ENCODE measurements around the gene ZNF236.

DNA sequence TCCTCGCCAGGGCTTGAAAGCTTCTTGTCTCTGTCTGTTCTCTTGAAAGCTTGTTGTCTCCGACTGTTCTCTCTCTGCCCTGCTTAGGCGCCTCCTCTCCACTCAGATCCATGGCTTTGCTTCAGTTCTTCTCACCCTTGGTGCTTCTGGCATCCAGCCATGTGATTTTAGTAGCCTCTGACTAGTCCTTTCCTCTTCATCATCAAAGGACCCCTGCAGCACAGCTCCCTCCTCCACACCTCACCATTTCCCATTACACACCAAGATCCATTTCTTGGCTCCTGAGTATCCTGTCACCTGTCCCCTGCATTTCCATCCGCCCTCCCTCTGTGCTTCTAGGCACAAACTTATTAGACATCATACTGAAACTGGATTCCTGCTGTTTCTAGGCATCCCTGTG lies 59.4 kb downstream of the ZNF236 start:
- TF ChIP-seq, protein P1, sequence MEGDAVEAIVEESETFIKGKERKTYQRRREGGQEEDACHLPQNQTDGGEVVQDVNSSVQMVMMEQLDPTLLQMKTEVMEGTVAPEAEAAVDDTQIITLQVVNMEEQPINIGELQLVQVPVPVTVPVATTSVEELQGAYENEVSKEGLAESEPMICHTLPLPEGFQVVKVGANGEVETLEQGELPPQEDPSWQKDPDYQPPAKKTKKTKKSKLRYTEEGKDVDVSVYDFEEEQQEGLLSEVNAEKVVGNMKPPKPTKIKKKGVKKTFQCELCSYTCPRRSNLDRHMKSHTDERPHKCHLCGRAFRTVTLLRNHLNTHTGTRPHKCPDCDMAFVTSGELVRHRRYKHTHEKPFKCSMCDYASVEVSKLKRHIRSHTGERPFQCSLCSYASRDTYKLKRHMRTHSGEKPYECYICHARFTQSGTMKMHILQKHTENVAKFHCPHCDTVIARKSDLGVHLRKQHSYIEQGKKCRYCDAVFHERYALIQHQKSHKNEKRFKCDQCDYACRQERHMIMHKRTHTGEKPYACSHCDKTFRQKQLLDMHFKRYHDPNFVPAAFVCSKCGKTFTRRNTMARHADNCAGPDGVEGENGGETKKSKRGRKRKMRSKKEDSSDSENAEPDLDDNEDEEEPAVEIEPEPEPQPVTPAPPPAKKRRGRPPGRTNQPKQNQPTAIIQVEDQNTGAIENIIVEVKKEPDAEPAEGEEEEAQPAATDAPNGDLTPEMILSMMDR (IDR thresholded peaks at IDR 0.05; ENCODE audit: low read depth, low read length, missing input control) = no peak
- TF ChIP-seq TAF1 (conservative IDR thresholded peaks at IDR 0.05) = no peak
- TF ChIP-seq MAX (IDR thresholded peaks at IDR 0.05) = no peak
- TF ChIP-seq SP1 (IDR thresholded peaks at IDR 0.05) = no peak
- TF ChIP-seq, protein P2, sequence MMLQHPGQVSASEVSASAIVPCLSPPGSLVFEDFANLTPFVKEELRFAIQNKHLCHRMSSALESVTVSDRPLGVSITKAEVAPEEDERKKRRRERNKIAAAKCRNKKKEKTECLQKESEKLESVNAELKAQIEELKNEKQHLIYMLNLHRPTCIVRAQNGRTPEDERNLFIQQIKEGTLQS (IDR thresholded peaks at IDR 0.05) = no peak
- TF ChIP-seq, protein P3, sequence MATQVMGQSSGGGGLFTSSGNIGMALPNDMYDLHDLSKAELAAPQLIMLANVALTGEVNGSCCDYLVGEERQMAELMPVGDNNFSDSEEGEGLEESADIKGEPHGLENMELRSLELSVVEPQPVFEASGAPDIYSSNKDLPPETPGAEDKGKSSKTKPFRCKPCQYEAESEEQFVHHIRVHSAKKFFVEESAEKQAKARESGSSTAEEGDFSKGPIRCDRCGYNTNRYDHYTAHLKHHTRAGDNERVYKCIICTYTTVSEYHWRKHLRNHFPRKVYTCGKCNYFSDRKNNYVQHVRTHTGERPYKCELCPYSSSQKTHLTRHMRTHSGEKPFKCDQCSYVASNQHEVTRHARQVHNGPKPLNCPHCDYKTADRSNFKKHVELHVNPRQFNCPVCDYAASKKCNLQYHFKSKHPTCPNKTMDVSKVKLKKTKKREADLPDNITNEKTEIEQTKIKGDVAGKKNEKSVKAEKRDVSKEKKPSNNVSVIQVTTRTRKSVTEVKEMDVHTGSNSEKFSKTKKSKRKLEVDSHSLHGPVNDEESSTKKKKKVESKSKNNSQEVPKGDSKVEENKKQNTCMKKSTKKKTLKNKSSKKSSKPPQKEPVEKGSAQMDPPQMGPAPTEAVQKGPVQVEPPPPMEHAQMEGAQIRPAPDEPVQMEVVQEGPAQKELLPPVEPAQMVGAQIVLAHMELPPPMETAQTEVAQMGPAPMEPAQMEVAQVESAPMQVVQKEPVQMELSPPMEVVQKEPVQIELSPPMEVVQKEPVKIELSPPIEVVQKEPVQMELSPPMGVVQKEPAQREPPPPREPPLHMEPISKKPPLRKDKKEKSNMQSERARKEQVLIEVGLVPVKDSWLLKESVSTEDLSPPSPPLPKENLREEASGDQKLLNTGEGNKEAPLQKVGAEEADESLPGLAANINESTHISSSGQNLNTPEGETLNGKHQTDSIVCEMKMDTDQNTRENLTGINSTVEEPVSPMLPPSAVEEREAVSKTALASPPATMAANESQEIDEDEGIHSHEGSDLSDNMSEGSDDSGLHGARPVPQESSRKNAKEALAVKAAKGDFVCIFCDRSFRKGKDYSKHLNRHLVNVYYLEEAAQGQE (IDR thresholded peaks at IDR 0.05) = no peak
- no peak for TF ChIP-seq FOXA1 (IDR thresholded peaks at IDR 0.05)
- no peak for TF ChIP-seq RAD21 (IDR thresholded peaks at IDR 0.05)
- no peak for TF ChIP-seq YY1 (IDR thresholded peaks at IDR 0.05)
- TF ChIP-seq JUND (IDR thresholded peaks at IDR 0.05) = no peak
- no peak for TF ChIP-seq RXRA (IDR thresholded peaks at IDR 0.05)
- no peak for TF ChIP-seq FOXA2 (IDR thresholded peaks at IDR 0.05)

Data from liver (tissue), 3 donors.